K562 (cell line): ENCODE measurements around the gene LENEP. TPM values are rescaled to one million over a fixed set of nuclear protein-coding genes. Genes with fewer than 3 reads are reported as not detected.

Experiments used
- ATAC-seq: fragments of 200-7000 bp; cut with Tn5 transposase; 3 replicates; pipeline ENCODE4 v1.9.1; 2020; ENCODE audit warnings: moderate library complexity
- BruUV-seq: library from RNA; stranded (reverse); fragments of 400-500 nt; replicated peaks from 2 replicates; lab custom pipeline; 2021; lab: Mats Ljungman, UMichigan
- CTCF ChIA-PET: fragments of 300-600 bp; formaldehyde crosslinking; extraction: SDS; loops from one replicate; lab custom pipeline; 2021; ENCODE audit warnings: low intra/inter-chr PET ratio; lab: Yijun Ruan, JAX
- POLR2A ChIA-PET: fragments of 300-600, 350-650 bp; sonication (Branson Sonifier 250); formaldehyde crosslinking; extraction: SDS; loops from one replicate; lab custom pipeline; 2021; ENCODE audit warnings: antibody characterized with exemption, inconsistent platforms; lab: Yijun Ruan, JAX
- DNase-seq, 4 experiments: peaks; one replicate each; pipeline versions ENCODE4 v3.0.0 to v3.0.0-alpha.2; 2011 to 2018; ENCODE audit warnings: low spot score in 3 of 4, mixed read lengths in 3 of 4; ENCODE audit errors: extremely low read depth in 1 of 4
- FAIRE-seq: peaks from 2 replicates; lab custom pipeline; 2011; peaks lifted over from hg19 to GRCh38; lab: Jason Lieb, UNC
- H2AFZ ChIP-seq: 2 replicates; pipeline ENCODE4 v1.6.0; 2011; ENCODE audit warnings: low read depth, low read length, control low read depth, inconsistent platforms
- H3K27ac ChIP-seq: fragments of 200-600 bp; 3 replicates; pipeline ENCODE4 v1.8.0; 2011; ENCODE audit warnings: low read depth, mild to moderate bottlenecking, control low read depth, inconsistent platforms, low read length, moderate library complexity, mixed read lengths; ENCODE audit errors: extremely low read depth
- H3K27me3 ChIP-seq, 2 experiments: fragments of 300-600 bp in 1 of 2; 2 replicates in 1 of 2; 3 replicates in 1 of 2; pipeline versions ENCODE4 v1.6.0 to v1.8.0; 2011; ENCODE audit warnings: inconsistent platforms in 2 of 2, low read length in 2 of 2, mild to moderate bottlenecking in 1 of 2, mixed read lengths in 1 of 2, moderate library complexity in 1 of 2; ENCODE audit not compliant: control insufficient read depth in 2 of 2, insufficient read depth in 2 of 2
- H3K36me3 ChIP-seq: fragments of 300-600 bp; 3 replicates; pipeline ENCODE4 v1.8.0; 2011; ENCODE audit warnings: mild to moderate bottlenecking, low read length, inconsistent platforms; ENCODE audit not compliant: control insufficient read depth, insufficient read depth
- H3K4me1 ChIP-seq, 2 experiments: fragments of 200-600 bp in 1 of 2; replicated peaks in 1 of 2; 2 replicates in 1 of 2; 3 replicates in 1 of 2; pipeline versions ENCODE4 v1.5.1 to v1.8.0; 2011; ENCODE audit warnings: inconsistent platforms in 2 of 2, low read length in 2 of 2, mild to moderate bottlenecking in 1 of 2, mixed read lengths in 1 of 2, moderate library complexity in 1 of 2; ENCODE audit not compliant: control insufficient read depth in 2 of 2, insufficient read depth in 2 of 2
- H3K4me2 ChIP-seq: 2 replicates; pipeline ENCODE4 v1.6.1; 2011; ENCODE audit warnings: low read length, control low read depth, inconsistent platforms, mixed read lengths; ENCODE audit not compliant: insufficient read depth
- H3K4me3 ChIP-seq: fragments of 200-600 bp; sonication (generic), shearing (Covaris generic); 2 replicates; pipeline ENCODE4 v1.5.1; 2016; ENCODE audit warnings: control low read depth, inconsistent platforms
- H3K79me2 ChIP-seq: fragments of 200-600 bp; 3 replicates; pipeline ENCODE4 v1.8.0; 2011; ENCODE audit warnings: low read length, inconsistent platforms; ENCODE audit not compliant: control insufficient read depth, insufficient read depth
- H3K9ac ChIP-seq, 2 experiments: 2 replicates each; pipeline versions ENCODE4 v1.6.0 to v1.6.1; 2011; ENCODE audit warnings: low read depth in 2 of 2, low read length in 2 of 2, control low read depth in 1 of 2, inconsistent platforms in 1 of 2, mild to moderate bottlenecking in 1 of 2, mixed read lengths in 1 of 2; ENCODE audit not compliant: insufficient read depth in 1 of 2
- H3K9me1 ChIP-seq: one replicate; pipeline ENCODE4 v1.6.0; 2011; ENCODE audit warnings: inconsistent platforms, mild to moderate bottlenecking, low read length, moderate library complexity; ENCODE audit not compliant: control insufficient read depth, insufficient read depth
- H3K9me3 ChIP-seq: replicated peaks from 2 replicates; pipeline ENCODE4 v1.5.1; 2011; ENCODE audit warnings: low read depth, low read length, inconsistent platforms; ENCODE audit not compliant: control insufficient read depth, insufficient read depth
- H4K20me1 ChIP-seq: replicated peaks from 2 replicates; pipeline ENCODE4 v1.6.1; 2011; ENCODE audit warnings: low read length, inconsistent platforms, mixed read lengths; ENCODE audit not compliant: control insufficient read depth, insufficient read depth
- BHLHE40 ChIP-seq: IDR thresholded peaks from 2 replicates; pipeline ENCODE4 v1.6.1; 2011; ENCODE audit warnings: low read length, improper control_type of control experiment
- OTX1 ChIP-seq: fragments of 450-650 bp; formaldehyde crosslinking; IDR thresholded peaks from 2 replicates; pipeline ENCODE4 v1.4.0; 2022; ENCODE audit warnings: mild to moderate bottlenecking
- POLR2G ChIP-seq: fragments of 200-400 bp; formaldehyde crosslinking; IDR thresholded peaks from 2 replicates; pipeline ENCODE4 v1.6.1; 2017; ENCODE audit warnings: low read depth, mild to moderate bottlenecking, antibody characterized with exemption, low read length, moderate library complexity
- ZNF79 ChIP-seq: fragments of 250-450 bp; sonication (Bioruptor Pico); IDR thresholded peaks from 2 replicates; pipeline ENCODE4 v1.4.0; 2020; ENCODE audit warnings: low read depth, mild to moderate bottlenecking, moderate library complexity
- WGBS: fragments of 100-300 bp; shearing (Covaris generic); methylation state at CpG from one replicate; pipeline ENCODE4 v1.1.6; 2016; ENCODE audit warnings: low coverage, mixed read lengths; ENCODE audit not compliant: insufficient coverage; ENCODE audit errors: missing lambda C conversion rate; 5-methylcytosine and 5-hydroxymethylcytosine counted together
- in situ Hi-C: fragments of 300-500 bp; cut with MboI; formaldehyde crosslinking; loops from 4 replicates; pipeline ENCODE4 v1.15.0; 2018; ENCODE audit warnings: inconsistent platforms, mixed read lengths
- intact Hi-C: fragments of 100-400 bp; cut with micrococcal nuclease; formaldehyde crosslinking; loops from 2 replicates; pipeline ENCODE4 v1.14.2; 2022
- polyA plus RNA-seq, 8 experiments: library from polyadenylated mRNA; depleted of rRNA in 4 of 8; stranded (reverse) in 5 of 8; unstranded in 3 of 8; fragments of >200 nt; fragmentation: Nextera tagmentation in 2 of 8; fragmentation: Illumina TruSeq in 1 of 8; extraction: Ambion mirVana in 2 of 8; extraction: Trizol in 1 of 8; gene quantifications; 2 replicates each; pipeline versions ENCODE4 v1.2.1 to v1.2.3, GENCODE V29; 2011 to 2014; ENCODE audit warnings: inconsistent platforms in 1 of 8, missing spikeins in 1 of 8
- total RNA-seq, 7 experiments: library from RNA; depleted of rRNA in 6 of 7; stranded (reverse); fragments of >200 nt in 6 of 7; fragmentation: Illumina TruSeq in 2 of 7; extraction: Trizol in 2 of 7; gene quantifications; 2 replicates each; pipeline versions ENCODE4 v1.2.1 to v1.2.3, GENCODE V29; 2011 to 2021; ENCODE audit warnings: low replicate concordance in 1 of 7
- TF ChIP-seq, protein P1 (sequence below), 2 experiments: fragments of 150-350 bp in 1 of 2; IDR thresholded peaks; 2 replicates each; pipeline ENCODE4 v1.6.1; 2012 to 2016; ENCODE audit warnings: low read depth in 2 of 2, low read length in 2 of 2, mild to moderate bottlenecking in 1 of 2, moderate library complexity in 1 of 2
- TF ChIP-seq, protein P2 (sequence below): sonication (generic); formaldehyde crosslinking; IDR thresholded peaks from 2 replicates; pipeline ENCODE4 v1.8.0; 2022; ENCODE audit warnings: mild to moderate bottlenecking, missing genetic modification reagents
- TF ChIP-seq, protein P3 (sequence below), 2 experiments: IDR thresholded peaks; 2 replicates each; pipeline ENCODE4 v1.6.1; 2011; ENCODE audit warnings: borderline replicate concordance in 1 of 2, control low read depth in 1 of 2, low read depth in 1 of 2, low read length in 1 of 2, mild to moderate bottlenecking in 1 of 2, mixed read lengths in 1 of 2, moderate library complexity in 1 of 2; ENCODE audit not compliant: insufficient read depth in 1 of 2, insufficient read length in 1 of 2, poor library complexity in 1 of 2, severe bottlenecking in 1 of 2; ENCODE audit errors: extremely low read depth in 1 of 2
- TF ChIP-seq, protein P4 (sequence below): sonication (generic); formaldehyde crosslinking; IDR thresholded peaks from 2 replicates; pipeline ENCODE4 v1.8.1; 2023; ENCODE audit warnings: mild to moderate bottlenecking, missing genetic modification reagents
- TF ChIP-seq, protein P5 (sequence below): sonication (generic); formaldehyde crosslinking; IDR thresholded peaks from 2 replicates; pipeline ENCODE4 v1.9.0; 2022; ENCODE audit warnings: mild to moderate bottlenecking, missing genetic modification reagents

Gene LENEP
- total and polyA plus RNA-seq, 9 of the 15 experiments (the other 6 are each of a cell fraction or from before 2014, with no cell fraction given), result 0.23 to 0.87 (median 0.67) TPM; not detected in 5

DNA sequence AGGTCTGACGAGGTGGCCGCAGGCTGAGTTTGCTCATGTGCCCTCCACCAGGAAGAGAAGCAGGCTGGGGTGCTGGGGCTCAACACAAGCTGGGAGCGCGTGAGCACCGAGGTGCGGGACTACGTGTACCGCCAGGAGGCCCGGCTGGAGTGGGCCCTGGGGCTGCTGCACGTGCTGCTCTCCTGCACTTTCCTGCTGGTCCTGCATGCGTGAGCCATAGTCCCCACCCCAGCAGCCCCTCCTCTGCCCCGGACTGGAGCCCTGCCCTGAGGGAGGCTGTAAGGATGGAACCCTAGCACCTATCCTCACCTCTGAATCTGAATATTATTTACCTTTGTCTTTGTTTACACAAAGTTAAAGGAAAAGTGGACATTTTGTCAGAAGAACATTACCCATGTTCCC is 49.9 kb downstream of the LENEP start:
- Histone ChIP-seq H3K9ac (peak overlapping the region in 1 of 2 experiments; percentile 86; a peak in 2 of 4 replicates), H3K4me1 (peaks cover 8 to 22% of the 10 kb centered on the region in 2 experiments; a peak in 4 of 5 replicates), H3K4me3 (no peak overlapping the region), H3K36me3 (no peaks in the 10 kb centered on the region), H3K27me3 (no peaks in the 10 kb centered on the region; a peak in 2 of 5 replicates), H3K79me2 (no peaks in the 10 kb centered on the region), H3K9me1 (peaks cover 4% of the 10 kb centered on the region), H4K20me1 (peaks cover 6% of the 10 kb centered on the region; the same call in 1 of the 2 replicates), H3K9me3 (no peaks in the 10 kb centered on the region), H2AFZ (no peak overlapping the region), H3K4me2 (no peak overlapping the region), H3K27ac (no peak overlapping the region)
- ChIA-PET CTCF (no interaction called here), POLR2A (interaction anchor here (0.6 to 2.1 kb wide), 4 partner anchors 17 to 494 kb away, joined by 3 to 5 read pairs (median 3); no protein-coding TSS in a partner anchor)
- no TSS peak for BruUV-seq
- no peak for FAIRE-seq
- WGBS, result 35% methylated on average over 8 of the region's 12 CpGs
- intact Hi-C loops (no loop called here), in situ Hi-C loops (no loop called here)
- no peak for DNase-seq
- no peak for ATAC-seq
- peak; percentile 30; the same call in 1 of the 2 replicates for TF ChIP-seq BHLHE40
- no peak for TF ChIP-seq OTX1 (CRISPR knock-in tag)
- TF ChIP-seq, protein P1, sequence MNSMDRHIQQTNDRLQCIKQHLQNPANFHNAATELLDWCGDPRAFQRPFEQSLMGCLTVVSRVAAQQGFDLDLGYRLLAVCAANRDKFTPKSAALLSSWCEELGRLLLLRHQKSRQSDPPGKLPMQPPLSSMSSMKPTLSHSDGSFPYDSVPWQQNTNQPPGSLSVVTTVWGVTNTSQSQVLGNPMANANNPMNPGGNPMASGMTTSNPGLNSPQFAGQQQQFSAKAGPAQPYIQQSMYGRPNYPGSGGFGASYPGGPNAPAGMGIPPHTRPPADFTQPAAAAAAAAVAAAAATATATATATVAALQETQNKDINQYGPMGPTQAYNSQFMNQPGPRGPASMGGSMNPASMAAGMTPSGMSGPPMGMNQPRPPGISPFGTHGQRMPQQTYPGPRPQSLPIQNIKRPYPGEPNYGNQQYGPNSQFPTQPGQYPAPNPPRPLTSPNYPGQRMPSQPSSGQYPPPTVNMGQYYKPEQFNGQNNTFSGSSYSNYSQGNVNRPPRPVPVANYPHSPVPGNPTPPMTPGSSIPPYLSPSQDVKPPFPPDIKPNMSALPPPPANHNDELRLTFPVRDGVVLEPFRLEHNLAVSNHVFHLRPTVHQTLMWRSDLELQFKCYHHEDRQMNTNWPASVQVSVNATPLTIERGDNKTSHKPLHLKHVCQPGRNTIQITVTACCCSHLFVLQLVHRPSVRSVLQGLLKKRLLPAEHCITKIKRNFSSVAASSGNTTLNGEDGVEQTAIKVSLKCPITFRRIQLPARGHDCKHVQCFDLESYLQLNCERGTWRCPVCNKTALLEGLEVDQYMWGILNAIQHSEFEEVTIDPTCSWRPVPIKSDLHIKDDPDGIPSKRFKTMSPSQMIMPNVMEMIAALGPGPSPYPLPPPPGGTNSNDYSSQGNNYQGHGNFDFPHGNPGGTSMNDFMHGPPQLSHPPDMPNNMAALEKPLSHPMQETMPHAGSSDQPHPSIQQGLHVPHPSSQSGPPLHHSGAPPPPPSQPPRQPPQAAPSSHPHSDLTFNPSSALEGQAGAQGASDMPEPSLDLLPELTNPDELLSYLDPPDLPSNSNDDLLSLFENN (IDR thresholded peaks at IDR 0.05; ENCODE audit: low read depth in 2 of 2, low read length in 2 of 2), result no peak
- TF ChIP-seq, protein P2, sequence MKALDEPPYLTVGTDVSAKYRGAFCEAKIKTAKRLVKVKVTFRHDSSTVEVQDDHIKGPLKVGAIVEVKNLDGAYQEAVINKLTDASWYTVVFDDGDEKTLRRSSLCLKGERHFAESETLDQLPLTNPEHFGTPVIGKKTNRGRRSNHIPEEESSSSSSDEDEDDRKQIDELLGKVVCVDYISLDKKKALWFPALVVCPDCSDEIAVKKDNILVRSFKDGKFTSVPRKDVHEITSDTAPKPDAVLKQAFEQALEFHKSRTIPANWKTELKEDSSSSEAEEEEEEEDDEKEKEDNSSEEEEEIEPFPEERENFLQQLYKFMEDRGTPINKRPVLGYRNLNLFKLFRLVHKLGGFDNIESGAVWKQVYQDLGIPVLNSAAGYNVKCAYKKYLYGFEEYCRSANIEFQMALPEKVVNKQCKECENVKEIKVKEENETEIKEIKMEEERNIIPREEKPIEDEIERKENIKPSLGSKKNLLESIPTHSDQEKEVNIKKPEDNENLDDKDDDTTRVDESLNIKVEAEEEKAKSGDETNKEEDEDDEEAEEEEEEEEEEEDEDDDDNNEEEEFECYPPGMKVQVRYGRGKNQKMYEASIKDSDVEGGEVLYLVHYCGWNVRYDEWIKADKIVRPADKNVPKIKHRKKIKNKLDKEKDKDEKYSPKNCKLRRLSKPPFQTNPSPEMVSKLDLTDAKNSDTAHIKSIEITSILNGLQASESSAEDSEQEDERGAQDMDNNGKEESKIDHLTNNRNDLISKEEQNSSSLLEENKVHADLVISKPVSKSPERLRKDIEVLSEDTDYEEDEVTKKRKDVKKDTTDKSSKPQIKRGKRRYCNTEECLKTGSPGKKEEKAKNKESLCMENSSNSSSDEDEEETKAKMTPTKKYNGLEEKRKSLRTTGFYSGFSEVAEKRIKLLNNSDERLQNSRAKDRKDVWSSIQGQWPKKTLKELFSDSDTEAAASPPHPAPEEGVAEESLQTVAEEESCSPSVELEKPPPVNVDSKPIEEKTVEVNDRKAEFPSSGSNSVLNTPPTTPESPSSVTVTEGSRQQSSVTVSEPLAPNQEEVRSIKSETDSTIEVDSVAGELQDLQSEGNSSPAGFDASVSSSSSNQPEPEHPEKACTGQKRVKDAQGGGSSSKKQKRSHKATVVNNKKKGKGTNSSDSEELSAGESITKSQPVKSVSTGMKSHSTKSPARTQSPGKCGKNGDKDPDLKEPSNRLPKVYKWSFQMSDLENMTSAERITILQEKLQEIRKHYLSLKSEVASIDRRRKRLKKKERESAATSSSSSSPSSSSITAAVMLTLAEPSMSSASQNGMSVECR (CRISPR knock-in tag), result no peak
- TF ChIP-seq, protein P3, sequence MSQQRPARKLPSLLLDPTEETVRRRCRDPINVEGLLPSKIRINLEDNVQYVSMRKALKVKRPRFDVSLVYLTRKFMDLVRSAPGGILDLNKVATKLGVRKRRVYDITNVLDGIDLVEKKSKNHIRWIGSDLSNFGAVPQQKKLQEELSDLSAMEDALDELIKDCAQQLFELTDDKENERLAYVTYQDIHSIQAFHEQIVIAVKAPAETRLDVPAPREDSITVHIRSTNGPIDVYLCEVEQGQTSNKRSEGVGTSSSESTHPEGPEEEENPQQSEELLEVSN (IDR thresholded peaks at IDR 0.05; ENCODE audit: borderline replicate concordance in 1 of 2, extremely low read depth in 1 of 2, insufficient read depth in 1 of 2, insufficient read length in 1 of 2, low read depth in 1 of 2, low read length in 1 of 2, poor library complexity in 1 of 2, severe bottlenecking in 1 of 2), result peak in 1 of 2 experiments; percentile 45
- no peak for TF ChIP-seq ZNF79 (CRISPR knock-in tag)
- TF ChIP-seq, protein P4, sequence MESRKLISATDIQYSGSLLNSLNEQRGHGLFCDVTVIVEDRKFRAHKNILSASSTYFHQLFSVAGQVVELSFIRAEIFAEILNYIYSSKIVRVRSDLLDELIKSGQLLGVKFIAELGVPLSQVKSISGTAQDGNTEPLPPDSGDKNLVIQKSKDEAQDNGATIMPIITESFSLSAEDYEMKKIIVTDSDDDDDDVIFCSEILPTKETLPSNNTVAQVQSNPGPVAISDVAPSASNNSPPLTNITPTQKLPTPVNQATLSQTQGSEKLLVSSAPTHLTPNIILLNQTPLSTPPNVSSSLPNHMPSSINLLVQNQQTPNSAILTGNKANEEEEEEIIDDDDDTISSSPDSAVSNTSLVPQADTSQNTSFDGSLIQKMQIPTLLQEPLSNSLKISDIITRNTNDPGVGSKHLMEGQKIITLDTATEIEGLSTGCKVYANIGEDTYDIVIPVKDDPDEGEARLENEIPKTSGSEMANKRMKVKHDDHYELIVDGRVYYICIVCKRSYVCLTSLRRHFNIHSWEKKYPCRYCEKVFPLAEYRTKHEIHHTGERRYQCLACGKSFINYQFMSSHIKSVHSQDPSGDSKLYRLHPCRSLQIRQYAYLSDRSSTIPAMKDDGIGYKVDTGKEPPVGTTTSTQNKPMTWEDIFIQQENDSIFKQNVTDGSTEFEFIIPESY (CRISPR knock-in tag), result 0 out of 2 replicates have a peak, but pooled peaks have one; percentile 54
- TF ChIP-seq POLR2G, result no peak
- TF ChIP-seq, protein P5, sequence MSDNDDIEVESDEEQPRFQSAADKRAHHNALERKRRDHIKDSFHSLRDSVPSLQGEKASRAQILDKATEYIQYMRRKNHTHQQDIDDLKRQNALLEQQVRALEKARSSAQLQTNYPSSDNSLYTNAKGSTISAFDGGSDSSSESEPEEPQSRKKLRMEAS, result peak; percentile 63
